GM10266 (cell line): ENCODE measurements around the gene MBD3.

ENCODE experiments used
- DNase-seq: peaks from one replicate; pipeline ENCODE4 v3.0.0; 2012; ENCODE audit errors: extremely low spot score
- TF ChIP-seq, protein P1 (sequence below): IDR thresholded peaks from 2 replicates; pipeline ENCODE4 v1.5.1; 2012; ENCODE audit warnings: mild to moderate bottlenecking, low read depth; ENCODE audit not compliant: control insufficient read depth, insufficient read depth; ENCODE audit errors: missing control alignments

Gene MBD3

DNA sequence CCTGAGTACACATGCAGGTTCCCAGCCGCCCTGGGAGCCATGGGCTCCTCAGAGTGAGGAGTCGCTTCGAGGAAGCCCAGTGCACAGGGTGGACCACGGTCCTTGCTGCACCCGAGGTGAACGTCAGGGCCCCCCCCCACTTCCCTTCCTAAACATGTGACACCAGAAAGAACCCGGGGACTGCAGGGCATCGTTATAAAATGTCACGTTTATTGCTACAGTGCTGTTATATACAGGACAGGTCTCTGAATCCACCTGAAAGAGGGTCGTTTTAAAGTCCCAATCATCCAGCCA lies 16.4 kb upstream of the MBD3 start:
- DNase-seq = no peak

DNA sequence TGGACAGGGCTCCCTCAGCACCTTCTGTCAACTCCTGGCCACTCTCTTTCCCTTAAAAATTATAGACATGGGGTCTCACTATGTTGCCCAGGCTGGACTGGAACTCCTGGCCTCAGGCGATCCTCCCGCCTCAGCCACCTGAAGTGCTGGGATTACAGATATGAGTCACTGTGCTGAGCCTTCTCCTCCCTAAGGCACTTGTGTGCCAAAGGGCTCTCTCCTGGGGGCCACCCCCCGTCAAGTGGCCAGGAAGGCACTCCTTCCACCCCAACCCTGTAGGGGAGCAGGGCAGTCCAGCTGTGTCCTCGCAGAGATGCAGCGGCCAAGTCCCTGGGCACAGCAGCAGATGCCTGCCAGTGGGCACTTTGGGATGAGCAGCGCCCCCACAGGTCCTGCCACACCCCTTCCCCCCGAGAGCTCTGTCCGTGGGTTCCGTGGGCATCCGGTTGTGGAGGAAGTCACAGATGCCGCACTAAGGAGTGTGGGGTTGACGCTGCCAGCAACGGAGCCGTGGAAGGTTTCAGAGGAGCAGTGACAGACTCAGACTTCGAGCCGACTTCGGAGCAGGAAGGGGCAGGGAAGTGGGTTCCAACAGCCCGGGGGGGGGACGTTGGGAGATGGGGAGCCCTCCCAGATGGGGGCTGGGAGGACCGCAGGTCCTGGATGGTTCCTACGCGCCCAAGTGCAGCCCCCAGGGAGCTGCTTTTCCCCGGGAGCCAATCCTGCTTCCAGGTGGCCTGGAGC lies 15.9 kb upstream of the MBD3 start:
- TF ChIP-seq, protein P1, sequence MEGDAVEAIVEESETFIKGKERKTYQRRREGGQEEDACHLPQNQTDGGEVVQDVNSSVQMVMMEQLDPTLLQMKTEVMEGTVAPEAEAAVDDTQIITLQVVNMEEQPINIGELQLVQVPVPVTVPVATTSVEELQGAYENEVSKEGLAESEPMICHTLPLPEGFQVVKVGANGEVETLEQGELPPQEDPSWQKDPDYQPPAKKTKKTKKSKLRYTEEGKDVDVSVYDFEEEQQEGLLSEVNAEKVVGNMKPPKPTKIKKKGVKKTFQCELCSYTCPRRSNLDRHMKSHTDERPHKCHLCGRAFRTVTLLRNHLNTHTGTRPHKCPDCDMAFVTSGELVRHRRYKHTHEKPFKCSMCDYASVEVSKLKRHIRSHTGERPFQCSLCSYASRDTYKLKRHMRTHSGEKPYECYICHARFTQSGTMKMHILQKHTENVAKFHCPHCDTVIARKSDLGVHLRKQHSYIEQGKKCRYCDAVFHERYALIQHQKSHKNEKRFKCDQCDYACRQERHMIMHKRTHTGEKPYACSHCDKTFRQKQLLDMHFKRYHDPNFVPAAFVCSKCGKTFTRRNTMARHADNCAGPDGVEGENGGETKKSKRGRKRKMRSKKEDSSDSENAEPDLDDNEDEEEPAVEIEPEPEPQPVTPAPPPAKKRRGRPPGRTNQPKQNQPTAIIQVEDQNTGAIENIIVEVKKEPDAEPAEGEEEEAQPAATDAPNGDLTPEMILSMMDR = no peak
- DNase-seq = no peak

More for the DNA sequence above, 16.4 kb upstream of the MBD3 start:
- TF ChIP-seq, protein P1 = no peak

DNA sequence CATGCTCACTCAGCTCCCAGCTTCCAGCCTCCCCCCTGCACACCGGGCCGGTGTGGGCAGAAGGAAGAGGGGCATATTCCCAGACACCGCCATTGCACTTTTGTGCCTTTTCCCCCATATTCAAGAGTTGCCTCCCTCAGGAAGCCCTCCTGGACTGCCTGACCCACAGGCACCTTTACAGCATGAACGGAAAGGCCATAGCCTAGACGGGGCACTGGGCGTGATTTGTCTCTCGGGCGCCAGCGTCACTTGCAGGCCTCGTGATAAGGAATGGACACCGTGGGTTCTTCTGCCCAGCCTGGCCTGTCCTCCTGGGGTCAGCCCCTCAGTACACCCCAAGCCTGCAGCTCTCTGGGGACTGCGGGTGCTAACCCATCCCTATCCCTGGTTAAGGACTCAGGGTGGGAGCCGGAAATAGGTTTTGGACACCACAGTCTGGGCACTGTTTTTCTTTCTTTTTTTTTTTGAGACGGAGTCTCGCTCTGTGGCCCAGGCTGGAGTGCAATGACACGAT lies 13.5 kb upstream of the MBD3 start:
- TF ChIP-seq, protein P1 = no peak
- DNase-seq = no peak

DNA sequence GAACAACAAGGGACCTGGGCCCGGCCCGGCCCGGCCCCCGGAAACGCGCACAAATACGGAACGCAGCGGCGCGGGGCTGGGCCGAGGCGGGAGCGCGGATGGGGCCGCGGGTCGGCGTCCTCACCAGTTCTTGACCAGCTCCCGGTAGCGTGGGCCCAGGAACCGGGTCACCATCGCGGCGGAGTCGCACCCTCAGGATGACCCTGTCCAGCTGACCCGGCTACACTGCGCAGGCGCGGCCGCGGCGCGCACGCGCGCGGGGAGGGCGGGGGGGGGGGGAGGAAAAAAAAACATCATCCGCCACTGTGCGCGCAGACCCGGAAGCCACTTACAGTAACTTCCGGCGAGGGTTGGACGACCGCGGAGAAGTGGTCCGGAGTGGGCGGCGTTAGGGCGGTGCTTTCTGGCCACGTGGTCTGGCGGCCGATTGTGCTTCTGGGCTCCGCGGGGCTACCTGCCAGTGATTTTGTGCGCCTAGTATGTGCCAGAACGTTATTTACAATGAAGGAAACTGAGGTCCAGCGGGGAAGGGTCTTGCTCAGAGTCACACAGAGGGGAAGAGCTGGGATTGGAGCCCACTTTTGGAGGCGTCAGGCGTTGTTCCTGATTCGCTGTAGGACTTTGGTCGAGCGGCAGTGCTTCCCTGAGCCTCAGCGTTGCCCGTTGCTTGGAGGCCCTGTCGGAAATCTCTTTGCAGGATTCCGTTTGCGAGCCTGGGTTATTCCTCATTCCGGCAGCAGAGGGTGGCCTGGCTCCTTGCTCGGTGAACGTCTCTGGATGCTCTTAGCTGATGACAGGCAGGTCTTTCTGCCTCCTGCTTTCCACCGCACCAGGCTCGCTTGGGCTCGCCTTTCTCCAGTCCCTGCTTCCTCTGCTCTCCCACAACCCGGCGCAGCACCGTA lies 12.8 kb upstream of the MBD3 start, which contains the start of gene UQCR11:
Gene UQCR11, minus strand, starts transcription at position 227 of the 902 bp plus-strand sequence. Its CDS starts 53 bp downstream, at position 174.
- TF ChIP-seq, protein P1 = peak; percentile 71
- peak; percentile 99 for DNase-seq

- TF ChIP-seq, protein P1 = no peak
- no peak for DNase-seq
Measured at GRCh38 chr19:1602091-1602707, 9.5 kb upstream of the MBD3 start.

- TF ChIP-seq, protein P1 = no peak
- no peak for DNase-seq
Measured at GRCh38 chr19:1601613-1602064, 9.0 kb upstream of the MBD3 start.

DNA sequence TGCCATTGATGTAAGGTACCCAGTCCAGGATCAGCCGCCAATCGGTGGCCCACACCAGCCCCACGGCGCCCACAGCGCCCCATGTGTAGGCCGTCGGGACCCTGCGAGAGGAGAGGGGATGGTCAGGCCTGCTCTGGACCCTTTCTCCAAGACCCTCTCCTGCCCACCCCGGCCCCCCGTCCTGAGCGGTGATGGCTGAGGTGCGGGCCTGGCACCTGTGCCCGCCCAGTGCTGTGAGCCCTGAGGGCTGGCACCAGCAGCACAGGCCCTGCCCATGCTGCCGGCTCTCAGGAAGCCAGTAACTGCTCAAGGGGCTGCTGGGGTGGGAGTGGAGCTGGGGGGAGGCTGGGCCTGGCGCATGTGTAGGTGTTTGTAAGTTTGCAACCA lies 6.8 kb upstream of the MBD3 start:
- TF ChIP-seq, protein P1 = no peak
- no peak for DNase-seq
